Measurements from ENCODE around the gene TAS1R3.

Gene TAS1R3

DNA sequence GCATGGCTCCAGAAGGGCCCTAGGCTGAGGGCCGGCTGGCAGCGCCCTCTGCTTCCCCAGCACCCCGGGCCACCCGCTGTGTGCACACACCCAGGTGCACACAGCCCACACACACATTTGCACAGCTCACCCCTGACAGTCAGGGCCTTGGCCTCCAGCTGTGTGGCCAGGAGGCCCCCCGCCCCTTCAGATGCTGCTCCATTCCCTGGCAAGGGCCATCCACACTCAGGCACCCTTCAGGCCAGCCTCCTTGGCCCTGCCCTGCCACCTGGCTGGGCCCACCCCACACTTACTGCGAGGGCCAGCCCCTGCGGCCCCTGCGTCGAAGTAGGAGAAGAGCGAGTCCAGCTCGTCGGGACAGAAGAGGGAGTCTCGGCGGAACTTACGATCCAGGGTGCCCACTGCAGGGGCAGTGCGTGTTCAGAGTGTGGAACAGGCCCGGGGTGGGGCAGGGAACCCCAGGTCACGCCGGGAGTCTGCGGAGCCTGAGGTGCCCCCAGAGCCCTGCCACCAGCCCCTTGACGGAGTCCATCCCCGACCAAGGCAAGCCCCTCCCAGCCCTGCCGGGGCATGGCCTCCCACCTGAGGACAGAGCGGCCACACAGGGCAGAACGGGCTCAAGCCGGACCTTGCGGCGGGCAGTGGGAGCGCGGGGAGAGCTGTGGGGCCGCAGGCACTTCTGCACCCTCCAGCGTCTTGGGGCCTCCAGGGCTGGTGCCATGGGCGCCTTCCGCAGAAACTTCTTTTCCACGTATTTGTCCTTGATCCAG is 35.7 kb upstream of the TAS1R3 start:
- DNase-seq, result no peak

DNA sequence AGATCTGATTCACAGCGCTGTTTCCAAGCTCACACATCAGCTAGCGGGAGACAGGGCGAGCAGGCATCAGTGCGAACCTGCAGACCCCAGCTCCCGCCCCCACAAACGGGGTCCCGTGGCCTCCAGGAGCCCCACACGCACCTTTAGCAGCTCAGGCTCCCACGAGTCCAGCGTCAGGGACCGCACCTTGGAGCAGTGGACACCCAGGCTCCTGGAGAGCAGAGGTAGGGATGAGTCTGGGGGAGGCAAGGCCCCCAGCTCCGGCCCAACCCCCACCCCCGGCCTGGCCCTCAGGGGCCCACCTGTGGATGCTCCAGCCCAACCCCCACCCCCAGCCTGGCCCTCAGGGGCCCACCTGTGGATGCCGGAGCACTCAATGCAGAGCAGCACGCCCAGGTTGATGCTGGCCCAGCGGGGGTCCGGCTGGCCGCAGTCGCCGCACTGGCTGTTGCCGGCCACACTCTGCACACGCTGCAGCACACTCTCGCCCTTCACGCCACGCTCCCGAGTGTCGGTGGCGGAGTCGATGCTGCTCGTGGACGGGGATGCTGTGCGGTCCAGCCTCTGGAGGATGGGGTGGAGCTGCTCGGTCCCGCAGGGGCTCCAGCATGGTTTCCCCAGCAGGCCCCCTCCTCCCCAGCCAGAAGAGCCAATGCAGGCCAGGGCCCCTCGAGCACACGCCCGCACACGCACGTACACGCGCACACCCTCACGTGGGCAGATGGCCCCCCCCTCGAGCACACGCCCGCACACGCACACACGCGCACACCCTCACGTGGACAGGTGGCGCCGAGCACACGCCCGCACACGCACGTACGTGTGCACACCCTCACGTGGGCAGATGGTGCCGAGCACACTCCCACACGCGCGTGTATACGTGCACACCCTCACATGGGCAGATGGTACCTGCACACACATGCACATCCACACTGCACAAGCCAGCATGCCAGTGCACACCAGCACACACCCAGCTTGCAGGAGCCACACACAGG is 34.7 kb upstream of the TAS1R3 start:
- no peak for DNase-seq

DNA sequence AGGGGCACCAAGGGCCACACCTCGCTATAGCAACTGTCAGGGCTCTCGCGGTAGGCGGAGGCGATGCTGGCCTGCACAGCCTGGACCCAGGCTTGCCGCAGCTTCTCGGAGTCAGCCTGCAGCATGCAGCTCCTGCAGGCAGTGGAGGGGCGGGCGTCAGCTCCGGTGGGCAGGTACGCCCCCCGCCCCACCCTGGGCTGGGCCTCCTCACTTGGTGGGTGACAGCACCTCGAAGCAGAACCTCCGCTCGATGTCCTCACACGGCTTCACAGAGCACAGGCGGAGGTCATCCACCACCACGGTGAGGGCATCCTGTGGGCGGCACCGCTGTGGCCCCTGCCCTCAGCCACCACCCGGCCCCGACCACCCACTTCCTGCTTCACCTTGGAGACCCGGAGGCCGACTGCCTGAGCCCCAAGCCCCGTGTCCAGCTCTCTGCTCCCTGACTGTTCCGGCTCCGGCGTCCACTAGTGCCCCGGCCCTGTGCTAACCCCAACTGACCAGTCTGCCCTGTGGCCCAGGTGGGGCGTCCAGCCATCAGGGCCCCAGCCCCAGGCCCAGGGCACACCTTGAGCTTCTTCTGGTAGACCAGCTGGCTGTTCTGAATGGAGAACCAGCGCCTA is 33.2 kb upstream of the TAS1R3 start:
- no peak for DNase-seq

DNA sequence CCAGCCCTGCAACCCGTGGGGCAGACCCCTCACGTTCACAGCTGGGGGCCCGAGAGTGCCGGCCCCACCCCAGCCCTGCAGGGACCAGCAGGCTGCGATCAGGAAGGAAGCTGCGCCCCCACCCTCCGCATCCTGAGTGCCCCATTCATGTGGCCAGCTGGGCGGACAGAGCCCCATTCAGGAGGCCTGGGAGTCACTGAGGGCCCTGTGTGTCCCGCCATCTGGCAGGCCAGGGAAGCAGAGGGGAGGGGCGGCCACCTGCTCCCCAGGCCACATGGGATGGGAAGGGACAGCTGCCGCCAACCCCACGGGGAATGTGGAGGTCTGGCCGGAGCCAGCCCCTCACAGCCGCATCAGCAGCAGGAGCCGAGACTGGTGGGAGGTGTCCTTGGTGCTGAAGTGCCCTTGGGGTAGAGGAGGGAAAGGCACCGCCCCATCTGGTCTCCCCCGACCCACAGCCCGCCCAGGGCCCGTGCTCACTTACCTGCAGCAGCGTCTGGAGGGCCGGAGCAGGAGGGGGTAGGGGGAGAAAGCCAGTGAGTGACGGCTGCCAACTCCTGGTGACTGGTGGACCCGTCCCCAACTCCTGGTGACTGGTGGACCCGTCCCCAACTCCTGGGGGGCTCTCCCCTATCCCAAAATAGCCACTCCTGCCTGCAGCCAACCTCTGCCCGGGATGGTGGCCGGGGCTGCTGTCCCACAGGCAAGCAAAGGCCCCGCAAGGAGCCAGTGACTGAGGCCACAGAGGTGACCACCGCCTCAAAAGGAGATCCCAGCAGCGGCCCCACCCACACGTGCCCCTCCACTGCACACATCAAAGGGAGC is 32.0 kb upstream of the TAS1R3 start:
- no peak for DNase-seq

DNA sequence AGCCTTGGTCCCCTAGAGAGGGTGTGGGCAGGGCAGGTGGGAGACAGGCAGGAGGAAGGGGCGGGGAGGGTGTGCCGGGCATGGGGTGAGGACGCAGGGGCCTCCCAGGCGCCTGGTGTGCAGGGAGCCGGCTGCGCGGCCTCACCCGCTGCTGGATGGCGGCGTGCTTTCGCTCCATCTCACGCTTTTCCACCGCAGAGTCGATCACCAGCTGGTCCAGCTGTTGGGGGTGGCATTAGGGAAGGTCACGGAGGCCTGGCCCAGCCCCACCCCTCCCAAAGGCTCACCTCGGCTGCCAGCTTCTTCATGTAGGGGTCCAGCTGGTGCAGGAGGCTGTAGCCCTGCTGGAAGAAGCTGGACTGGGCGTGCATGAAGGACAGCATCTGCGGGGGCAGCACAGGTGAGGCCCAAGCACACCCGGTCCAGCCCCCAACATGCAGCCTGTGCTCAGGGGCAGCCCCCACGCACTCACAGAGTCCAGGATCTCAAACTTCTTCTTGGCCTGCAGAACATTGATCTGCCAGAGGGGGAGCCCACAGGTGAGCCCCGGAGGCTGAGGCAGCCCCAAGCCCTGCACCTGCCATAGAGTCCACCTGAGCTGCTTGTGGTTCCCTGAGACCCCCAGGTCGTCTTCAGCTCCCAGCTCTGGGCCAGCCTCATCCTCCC is 31.3 kb upstream of the TAS1R3 start:
- no peak for DNase-seq

DNA sequence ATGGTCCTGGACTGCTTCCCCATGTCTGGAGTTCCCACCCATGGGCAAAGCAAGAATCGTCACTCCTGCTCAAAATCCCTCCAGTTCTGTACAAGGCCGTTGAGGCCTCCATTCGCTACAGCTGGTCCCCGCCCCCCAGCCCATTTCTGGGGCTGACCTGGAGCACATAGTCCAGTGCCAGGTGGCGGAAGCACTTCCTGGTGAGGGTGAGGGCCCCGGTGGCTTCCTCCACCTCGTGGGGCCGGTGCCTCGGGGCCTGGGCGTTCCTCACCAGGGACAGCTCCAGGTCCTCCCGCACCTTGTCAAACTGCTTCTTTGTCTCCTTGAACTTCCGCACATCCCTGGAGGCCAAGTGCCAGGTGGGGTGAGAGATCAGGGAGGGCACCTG is 30.7 kb upstream of the TAS1R3 start:
- DNase-seq, result no peak

DNA sequence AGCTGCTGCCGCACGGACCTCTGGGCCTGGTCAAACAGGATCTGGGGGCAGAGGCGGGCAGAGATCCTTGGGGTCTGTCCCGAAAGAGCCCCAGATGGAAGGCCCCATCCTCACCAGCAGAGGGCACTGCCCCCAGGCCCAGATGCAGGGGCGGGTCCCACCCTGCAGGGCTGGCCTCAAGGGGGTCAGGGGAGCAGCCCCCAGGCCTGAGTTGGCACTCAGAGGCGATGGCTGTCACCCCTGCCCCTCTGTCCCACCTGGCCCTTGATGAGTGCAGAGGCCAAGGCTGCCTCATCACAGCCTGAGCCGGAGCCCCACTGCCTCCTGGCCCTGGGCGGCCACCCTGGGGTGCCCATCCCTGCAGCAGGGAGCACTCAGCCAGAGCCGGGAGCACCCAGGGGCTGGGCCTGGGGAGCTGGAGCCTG is 29.1 kb upstream of the TAS1R3 start:
- no peak for DNase-seq

DNA sequence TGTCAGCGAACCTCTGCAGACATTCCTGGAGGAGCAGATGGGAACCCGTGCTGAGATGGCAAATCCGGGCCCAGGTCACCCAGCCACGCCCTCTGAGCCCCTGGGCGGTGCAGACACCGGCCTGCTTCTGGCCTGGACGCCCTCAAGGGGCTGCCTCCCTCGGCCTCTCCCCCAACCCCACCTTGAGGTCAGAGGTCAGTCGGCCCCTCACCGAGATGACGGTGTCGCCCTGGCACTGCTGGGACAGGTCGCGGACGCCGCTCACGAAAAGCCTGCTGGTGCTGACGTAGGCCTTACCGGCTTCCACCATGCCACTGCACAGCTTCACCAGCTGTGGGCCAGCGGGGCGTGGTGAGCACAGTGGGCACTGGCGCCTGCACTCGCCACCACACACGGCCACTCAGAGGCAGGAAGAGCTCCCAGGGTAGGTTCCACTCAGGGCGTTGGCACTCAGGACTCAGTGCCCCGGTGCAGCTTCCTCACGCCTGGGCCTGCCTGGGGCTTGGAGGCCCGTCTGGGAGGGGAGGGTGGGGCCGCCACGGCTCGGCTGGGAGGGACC is 28.1 kb upstream of the TAS1R3 start:
- no peak for DNase-seq

DNA sequence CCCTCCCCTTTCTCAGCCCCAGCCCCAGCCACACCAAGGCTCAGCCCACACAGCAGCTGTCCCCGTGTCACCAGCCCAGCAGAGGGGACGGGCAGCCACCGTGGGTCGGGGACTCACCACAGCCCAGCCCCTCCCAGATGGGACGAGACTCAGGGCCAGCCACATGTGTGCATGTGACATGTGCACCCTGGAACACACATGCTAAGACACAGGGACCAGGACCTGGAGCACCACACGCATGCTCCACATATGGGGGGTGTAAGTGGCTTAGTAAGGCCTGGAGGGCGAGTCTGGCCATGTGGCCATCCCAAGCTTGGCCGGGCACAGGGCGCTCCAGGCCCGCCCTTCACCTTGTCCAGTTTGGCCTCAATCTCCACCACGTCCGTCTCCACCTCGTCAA is 27.3 kb upstream of the TAS1R3 start:
- DNase-seq, result no peak

DNA sequence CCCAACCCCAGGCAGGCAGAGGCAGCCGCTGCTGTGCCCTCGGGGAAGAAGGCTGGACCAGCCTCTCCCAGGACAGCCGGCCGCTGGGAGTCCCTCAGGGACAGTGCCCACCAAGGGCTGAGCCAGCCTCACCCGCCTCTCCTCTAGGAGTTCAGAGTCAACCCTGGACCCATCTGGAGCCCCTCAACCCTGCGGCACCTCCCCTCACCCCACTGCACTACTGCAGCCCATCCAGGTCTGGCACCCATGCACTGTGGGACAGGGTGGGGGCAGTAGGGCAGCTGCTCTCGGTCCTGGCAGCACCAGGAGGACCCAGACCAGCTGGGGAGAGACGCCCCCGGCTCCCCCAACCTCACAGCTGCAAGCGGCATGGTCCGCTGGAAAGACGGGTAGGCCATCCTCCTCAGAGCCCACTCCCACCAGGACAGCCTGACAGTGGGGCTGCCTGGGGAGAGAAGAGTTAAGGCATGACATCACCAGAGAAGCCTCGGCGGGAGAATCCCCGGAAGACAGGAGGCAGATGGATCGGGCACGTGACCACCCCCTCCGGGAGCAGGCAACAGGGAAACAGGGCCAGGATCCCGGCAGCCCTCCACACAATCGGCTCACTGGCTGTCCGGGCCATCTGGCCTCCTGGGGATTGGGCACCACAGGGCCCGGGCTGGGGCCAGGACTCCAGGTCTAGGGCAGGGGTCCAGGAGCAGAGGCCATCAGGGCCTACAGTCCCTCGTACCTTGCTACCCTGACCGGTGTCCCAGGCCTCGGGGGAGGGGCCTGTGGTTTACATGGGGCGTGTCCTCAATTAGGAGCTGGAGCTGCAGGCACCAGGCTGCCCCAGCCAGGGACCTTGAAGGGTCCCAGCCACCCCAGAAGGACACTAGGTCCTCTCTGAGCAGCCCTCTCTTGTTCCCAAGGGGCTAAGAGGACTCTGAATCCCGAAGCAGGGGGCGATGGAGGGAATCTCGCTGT is 26.5 kb upstream of the TAS1R3 start:
- DNase-seq, result no peak

DNA sequence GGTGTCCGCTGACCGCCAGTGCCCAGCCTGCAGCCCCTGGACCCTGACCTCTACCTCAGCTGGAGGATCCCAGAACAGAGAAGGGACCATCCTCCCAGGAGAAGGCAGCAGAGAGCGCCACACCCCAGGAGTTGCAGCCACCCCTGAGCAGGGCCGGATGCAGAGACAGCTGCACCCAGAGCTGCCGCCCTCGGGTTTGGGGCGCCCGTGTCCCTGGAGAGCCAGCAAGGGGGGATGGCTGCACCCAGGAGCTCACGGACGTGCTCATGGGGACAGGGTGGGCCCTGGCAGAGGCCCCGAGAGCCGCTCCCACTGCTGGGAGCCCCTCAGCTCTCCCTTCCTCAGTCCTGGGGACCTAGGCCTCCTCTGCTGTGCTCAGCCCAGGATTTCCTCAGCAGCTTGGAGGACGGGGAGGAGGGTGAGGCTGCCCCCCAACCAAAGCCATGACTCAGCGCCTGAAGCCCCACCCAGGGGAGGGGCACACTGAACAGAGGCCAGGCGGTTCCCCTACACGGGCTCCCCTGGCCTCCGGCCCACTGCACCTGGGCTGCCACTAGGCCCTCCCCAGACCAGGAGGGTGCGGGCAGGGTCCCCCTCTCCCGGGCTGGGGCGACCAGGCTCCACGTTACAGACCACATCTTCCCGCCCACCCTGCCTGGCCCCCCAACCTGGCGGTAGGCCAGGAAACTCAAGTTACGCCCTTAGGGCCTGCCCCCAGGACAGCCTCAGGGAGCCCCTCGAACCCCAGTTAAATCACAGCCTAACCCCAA is 25.6 kb upstream of the TAS1R3 start:
- DNase-seq, result peak; percentile 68 to 70

DNA sequence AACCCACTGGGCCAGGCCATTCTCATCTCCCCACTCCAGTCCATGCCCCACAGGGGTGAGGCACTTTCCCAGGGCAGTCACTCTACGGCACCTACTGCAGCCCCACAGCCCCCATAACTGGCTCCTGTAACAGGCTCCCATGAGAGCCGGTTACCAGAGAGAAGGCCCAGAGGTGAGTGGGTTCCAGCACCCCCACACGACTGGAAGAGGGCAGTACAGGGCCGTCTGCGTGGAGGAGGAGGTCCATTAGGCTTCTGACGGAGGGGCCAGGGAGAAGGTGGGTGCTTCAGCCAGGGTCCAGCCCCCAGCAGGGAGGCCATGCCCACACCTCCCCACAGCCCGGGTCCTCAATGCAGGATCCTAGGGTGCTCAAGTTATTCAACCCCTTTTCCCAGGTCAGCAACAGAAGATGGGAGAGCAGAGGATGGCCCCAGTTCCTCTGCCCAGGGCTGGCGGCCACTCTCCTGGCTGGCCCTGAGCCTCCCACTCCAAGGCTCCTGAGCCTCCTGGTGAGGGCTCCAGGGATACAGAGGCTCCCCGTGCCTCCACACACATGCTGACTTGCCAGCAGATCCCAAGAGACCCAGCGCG is 24.9 kb upstream of the TAS1R3 start:
- no peak for DNase-seq

DNA sequence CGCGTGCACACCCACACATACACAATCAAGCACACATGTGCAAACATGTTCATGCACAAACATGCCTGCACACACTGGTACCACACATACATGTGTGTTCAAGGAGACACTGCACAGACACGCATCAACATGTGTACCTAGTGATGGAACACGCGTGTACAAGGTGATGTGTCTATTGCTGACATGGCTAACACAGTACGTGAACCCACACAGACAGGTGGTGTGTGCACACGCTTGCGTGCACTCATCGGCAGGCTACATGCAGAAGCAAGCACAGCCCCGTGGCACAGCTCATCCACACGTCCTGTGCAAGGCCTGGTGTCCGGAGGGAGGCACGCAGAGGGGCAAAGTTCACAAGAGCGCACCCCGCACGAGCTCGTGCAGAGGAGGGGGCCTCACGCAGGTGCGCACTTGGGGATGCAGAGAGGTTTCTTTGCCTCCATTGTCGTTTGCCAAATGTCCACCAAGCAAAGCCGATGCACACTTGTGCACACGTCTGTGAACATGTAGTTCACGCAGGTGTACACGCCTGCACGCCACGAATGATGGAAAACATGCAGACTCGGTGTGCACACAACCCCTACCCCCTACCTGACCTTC is 24.3 kb upstream of the TAS1R3 start:
- DNase-seq, result no peak

DNA sequence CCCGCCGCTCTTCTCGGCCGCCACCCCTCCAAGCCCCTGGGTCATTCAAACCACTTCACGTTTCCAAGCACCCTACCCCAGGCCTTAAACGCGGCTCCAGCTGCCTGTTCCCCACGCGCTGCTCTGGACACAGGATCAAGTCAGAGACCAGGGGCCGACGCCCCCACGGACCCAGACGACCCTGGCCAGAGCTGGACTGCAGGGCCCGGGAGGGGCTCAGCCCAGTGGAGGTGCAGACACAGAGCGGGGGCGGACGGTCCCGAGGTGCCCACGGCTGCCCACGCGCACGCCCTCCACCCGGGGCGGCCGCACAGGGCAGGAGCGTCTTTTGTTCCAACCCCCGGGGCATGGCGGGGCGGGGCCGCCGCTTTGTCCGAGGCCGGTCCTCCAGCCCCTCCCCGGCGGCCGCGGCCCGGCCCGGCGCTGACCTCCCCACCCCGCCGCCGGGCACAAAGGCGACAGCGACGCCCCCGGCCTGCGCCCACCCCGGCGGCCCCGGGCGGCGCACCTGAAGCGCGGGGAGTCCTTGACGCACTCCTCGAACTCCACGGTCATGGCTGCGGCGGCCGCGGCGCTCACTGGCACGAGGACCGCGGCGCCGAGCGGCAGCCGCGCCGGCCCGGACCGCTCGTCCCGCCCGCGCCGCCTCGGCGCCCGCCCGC is 23.7 kb upstream of the TAS1R3 start:
- DNase-seq, result no peak

DNA sequence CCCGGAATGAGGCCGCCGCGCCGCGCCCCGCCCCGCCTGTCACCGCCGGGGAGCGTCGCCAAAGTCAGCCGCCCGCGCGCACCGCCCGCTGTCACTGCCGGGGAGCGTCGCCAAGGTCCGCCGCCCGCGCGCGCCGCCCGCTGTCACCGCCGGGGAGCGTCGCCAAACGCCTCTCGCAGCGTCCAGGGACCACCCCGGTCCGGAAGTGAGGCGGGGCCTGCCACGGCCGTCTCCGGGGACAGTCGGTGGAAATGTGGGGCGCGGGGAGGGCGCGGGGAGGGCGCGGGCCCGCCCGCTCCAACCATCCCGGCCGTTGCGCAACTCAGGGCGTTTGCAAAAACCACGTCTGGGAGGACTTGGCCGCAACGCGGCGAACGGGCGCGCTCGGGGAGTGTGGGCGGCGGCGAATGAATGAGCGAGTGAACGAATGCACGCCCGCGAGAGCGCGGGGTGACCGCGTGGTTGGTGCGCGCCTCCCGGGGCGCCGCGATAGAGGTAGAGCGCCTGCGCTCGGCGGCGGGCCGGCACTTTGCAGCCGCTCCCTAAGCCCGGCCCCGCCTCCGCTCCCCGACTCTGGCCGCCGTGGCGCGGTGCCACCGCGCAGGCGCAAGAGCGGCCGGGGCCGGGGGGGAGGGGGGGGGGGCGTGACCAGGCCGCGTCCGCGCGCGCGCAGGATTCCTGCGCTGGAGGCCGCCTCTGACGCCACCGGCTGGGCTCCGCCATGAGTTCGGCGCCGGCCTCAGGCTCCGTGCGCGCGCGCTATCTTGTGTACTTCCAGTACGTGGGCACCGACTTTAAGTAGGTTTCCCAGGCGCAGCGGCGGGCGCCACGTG is 22.9 kb upstream of the TAS1R3 start, which contains the start of the genes ACAP3 and PUSL1:
Gene ACAP3 (minus strand): TSS at position 8 of the 833 bp plus-strand sequence. CDS start 115 bp downstream, outside the sequence.
Gene PUSL1 (plus strand): TSS at position 675 of the 833 bp plus-strand sequence. CDS start 47 bp downstream, at position 722.
- DNase-seq, result peak; percentile 80 to 85

DNA sequence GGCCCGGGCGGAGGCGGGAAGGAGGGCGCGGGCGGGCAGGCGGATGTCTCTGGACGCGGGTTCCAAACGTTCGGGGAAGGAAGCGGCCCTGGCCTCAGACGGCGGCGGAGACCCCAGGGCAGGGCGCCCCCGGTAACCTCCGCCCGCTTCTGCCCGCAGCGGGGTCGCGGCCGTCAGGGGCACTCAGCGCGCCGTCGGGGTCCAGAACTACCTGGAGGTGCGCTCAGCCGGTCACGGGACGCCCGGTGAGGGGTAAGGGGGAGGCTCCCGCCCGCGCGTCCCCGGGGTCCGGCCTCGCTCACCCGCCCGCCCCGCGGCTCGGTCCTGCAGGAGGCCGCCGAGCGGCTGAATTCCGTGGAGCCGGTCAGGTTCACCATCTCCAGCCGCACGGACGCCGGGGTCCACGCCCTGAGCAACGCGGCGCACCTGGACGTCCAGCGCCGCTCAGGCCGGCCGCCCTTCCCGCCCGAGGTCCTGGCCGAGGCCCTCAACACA is 22.3 kb upstream of the TAS1R3 start:
- no peak for DNase-seq
